Measurements from ENCODE around the gene PSMG2.
"Not testable (repeated sequence)": the region's sequence is repeated elsewhere in the genome, so short reads cannot be mapped to it uniquely, and the experiment has no call there.

The PSMG2 gene

DNA sequence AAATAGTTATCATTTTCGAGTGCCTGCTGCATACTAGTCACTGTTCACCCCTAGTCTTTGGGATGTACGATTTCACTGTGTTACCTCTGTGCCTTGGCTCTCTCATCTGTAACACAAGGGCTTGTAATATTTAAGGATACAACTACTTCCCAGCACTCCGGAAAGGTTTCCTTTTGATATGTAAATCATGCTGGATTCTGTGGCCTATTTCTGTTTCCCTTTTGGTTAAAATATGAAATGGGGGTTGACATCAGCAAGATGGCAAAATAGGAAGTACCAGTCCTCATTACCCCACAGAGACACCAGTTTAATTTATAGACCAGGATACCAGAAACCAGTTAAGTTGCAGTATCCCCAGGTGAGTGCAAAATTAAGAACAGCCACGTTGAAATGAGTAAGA, 23.5 kb downstream of the PSMG2 start:
- no peak for DNase-seq

DNA sequence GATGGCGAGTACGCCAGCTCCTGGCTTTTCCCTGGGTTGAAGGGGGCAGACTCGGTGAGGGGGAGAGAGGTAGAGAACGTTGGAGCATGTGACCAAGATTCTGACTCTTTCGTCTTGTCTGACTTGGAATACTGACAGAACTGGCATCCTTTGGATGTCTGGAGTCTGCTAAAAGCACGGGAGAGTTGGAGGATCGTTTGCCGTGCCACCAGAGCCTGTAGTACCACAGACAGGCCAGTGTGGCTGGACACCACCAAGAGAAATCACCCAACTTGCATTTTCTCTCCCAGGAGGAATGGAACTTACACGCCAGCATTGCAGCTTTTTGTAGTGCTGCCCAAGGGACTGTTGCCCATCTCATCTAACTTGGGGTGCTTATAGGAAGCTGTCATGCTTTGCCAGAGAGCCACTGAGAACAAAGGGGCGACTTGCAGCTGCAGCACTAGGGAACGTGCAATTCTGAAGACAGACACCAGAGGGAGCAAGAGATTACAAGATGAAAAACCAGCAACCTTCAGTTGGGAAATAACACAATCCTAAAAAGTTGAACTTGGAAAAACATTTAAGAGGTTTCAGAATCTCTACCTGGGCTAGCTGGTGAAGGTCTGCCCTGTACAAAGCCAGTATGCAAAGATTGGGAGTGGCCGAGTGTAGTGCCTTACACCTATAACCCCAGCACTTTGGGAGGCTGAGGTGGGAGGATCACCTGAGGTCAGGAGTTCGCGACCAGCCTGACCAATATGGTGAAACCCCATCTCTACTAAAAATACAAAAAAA, 24.1 kb downstream of the PSMG2 start:
- peak; percentile 67 for DNase-seq

- DNase-seq = no peak
These were observed 34.5 kb downstream of the PSMG2 start for GRCh38 chr18:12737243-12737902.

DNA sequence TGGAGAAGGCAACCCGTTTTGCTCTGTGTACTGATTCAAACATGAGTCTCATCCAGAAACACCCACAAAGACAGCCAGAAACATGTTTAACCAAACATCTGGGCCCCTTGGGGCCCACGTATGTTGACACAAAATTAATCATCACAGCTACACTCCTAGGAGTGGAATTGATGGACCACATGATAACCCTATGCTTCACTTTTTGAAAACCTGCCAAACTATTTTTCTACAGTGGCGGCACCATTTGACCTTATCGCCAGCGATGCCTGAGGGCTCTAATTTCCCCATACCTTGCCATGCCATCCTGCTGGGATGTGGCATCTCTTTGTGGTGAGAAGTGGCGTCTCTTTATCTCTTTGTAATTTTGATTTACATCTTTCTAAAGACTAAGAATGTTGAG, 38.5 kb downstream of the PSMG2 start:
- DNase-seq = peak; percentile 67

DNA sequence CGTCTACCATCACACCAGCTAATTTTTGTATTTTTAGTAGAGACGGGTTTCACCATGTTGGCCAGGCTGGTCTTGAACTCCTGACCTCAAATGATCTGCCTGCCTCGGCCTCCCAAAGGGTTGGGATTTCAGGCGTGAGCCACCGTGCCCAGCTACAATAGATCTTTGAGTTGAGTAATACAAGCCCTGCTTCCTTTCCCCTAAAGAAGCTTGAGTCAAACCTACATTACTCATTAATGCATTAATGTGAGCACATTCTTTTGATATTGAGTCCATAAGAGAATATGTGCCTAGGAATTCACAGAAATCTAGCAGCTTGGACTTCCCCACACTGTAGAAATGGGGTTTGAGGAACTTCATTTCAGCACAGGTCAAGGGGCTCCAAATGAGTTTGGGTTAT, 39.6 kb downstream of the PSMG2 start:
- peak; percentile 82 for DNase-seq

- peak; percentile 70 for DNase-seq
These were observed 41.3 kb downstream of the PSMG2 start for GRCh38 chr18:12744103-12744502.

- peak; percentile 60 for DNase-seq
These were observed 42.4 kb downstream of the PSMG2 start for GRCh38 chr18:12745095-12745795.

- DNase-seq = peak; percentile 59
These were observed 44.9 kb downstream of the PSMG2 start for GRCh38 chr18:12747530-12748315.

DNA sequence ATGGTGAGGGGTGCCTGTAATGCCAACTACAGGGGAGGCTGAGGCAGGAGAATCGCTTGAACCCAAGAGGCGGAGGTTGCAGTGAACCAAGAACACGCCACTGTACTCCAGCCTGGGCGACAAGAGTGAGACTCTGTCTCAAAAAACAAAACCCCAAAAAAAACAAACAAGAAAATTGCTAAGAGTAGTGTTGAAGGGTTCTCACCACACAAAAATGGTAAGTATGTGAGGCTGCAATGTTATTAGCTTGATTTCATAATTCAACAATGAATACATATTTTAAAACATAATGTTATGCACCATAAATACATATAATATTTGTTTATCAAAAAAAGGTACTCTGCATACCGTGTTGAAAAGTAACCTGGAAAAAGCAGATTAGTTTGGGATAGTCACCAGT, 45.8 kb downstream of the PSMG2 start:
- peak; percentile 15 for DNase-seq

- no peak for DNase-seq
These were observed 46.3 kb downstream of the PSMG2 start for GRCh38 chr18:12749121-12749520.

DNA sequence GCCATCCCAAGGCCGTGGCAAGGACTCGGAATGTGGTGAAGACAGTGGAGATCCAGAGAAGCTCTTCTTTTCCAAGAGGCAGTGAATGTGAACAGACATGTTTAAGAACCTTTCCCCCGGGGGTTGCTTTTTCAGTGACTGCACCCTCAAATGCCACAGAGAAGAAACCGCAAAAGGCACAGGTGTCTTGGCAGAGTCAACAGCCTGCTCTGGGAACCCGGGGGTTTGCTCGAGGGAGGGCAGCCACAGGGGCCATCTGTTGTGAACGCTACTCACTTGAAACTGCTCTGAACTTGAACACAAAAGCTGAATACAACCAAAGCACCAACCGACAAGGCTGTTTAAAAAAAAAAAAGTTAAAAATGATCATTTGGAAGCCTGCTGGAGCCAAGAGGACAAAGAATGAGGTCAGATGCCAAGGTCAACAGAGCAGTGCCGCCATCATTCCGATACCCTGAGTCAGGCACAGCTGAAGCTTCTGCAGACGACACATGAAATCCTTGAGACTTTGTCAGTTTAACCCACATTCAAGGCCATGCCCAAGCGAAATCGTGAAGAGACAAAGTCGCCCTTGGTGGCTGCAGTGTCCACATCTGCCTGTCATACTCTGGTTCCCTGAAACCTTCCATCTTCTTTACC, 47.4 kb downstream of the PSMG2 start:
- no peak for DNase-seq

DNA sequence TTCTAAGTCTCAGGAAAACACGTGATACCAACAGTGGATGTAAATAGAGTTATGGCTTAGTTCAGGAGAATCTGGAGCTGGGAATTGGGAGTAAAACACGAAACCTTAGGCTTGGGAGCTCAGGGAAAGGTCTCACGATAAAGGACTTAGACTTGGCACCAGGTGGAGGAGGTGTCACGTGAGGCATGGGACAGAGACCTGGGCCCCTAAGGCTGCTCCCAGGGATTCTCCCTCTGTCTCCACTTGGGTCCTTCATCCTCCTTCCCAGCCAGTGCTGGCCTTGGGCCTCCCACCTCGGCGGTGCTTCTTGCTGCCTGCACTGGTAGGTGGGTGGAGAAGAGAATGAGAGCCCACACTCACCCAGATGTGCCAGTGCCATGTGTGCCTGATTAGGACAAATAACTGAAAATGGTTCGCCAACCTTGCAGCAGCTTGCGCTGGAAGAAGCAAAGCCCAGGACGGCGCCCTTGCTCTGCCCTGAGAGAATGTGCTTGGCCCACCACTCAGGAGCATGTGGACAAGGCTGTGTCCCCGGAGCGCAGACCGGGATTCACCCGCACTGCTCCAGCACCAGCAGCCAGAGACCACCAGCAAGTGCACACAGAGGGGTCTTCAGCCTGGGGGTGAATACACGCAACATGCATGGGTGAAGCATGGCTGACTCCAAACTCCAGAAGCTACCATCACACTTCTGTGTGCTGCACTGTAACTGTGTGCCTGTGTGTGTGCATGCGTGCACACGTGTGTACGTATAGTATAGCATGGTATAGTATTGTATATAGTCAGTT, 48.1 kb downstream of the PSMG2 start:
- no peak for DNase-seq

GRCh38 chr18:12751503-12751884, 48.7 kb downstream of the PSMG2 start:
- no peak for DNase-seq

DNA sequence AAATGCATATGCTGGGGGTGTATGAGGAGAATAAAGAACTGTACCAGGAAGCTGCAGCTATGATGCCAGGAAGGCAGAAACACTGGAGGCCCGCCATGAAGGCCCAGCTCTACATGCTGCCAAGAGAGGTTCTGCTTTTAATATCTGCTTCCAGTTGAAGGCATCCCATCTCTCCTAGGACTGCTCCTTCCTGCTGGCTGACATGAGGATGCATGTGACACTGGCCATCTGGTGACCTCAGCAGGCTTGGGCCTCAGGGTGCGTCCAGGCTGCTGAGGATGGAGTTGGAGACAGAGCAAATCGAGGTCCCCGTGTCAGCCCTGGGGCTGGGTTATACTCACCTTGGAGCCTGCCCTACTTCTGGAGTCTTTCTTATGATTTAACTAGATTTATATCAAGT, 49.0 kb downstream of the PSMG2 start:
- no peak for DNase-seq

DNA sequence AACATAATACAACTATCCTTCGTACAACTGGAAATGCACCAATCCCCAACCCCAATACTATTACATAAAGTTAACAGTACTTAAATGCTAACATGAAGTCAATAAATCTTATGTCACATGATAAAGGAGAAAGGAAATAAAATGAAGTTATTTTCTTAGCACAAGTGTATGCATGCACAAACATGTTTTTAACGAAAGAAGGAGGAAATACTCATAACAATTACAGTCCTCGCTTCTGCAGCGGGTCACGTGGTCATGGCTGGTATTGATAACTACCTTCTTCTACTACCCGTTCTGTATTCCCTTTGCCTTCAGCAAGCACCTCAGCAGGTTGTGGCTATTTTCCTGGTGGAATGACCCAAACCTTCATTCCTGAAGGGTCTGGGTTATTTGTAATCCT, 51.7 kb downstream of the PSMG2 start:
- DNase-seq = no peak

- DNase-seq = not testable (repeated sequence)
These were observed 52.8 kb downstream of the PSMG2 start for GRCh38 chr18:12755606-12756005.

- DNase-seq = not testable (repeated sequence)
These were observed 53.9 kb downstream of the PSMG2 start for GRCh38 chr18:12756619-12757239.

DNA sequence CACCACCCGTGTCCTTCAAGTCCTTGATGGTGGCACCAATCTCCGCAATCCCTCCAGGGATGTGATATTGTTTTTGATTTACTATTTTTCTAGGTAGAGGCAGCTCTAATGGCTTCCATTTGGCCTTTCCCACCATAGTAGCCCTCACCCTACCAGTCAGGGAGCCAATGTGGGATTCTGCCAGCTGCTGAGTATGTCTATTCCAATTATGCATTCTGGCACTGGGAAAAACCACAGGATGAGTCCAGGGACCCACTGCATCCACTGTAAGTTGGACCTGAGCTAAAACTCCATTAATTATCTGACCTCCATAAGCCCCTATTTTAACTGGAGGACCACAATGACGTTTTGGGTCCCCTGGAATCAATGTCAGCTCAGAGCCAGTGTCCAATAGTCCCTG, 55.7 kb downstream of the PSMG2 start:
- DNase-seq = not testable (repeated sequence)

DNA sequence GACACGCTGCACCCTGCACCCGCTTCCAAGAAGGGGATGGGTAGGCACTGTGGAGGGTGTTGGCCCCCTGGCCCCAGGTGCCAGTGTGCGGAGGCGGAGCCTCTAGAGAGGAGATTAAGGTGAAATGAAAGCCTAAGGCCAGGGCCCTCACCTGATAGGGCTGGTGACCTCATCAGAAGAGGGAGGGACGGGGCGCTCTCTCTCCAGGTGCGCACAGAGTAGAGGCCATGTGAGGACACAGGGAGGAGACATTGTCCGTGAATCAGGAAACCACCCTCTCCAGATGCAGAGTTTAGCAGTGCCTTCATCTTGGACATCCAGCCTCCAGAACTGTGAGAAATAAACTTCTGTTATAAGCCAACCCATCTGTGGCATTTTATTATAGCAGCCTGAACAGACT, 62.3 kb downstream of the PSMG2 start:
- DNase-seq = no peak

DNA sequence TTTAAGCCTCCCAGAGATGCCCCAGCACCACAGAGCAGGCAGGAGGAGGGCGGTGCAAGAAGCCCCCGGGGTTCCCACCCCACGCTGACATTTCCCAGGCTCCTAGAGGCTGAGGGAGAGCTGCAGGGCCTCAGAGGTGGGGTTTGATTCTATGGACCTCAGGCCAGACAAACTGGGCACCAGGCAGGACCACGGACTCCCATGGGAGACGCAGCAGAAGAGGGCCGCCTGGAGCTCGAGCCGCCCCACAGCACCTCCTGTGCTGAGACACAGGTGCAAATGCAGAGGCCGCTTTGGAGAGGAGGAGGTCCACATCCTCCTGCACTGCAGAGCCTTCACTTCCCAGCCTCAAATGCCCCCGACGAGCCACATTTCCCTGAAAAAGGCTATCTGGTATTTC, 62.7 kb downstream of the PSMG2 start:
- DNase-seq = no peak

GRCh38 chr18:12766986-12767433, 64.2 kb downstream of the PSMG2 start:
- DNase-seq = no peak

All from fibroblast of upper back skin (primary cell).